Endometrial microvascular endothelial cells (primary cell): ENCODE measurements around the gene SCIN. TPM values are rescaled to one million over a fixed set of nuclear protein-coding genes. Genes with fewer than 3 reads are reported as not detected.

Experiments
- in situ Hi-C: cut with HindIII; loops from 2 replicates; pipeline ENCODE4 v1.10.0; 2017; ENCODE audit warnings: low sequenced_read_pairs, low pct_unique_long_range_greater_than_20kb; ENCODE audit errors: inconsistent ontology term
- total RNA-seq: library from RNA; depleted of rRNA; stranded (reverse); fragments of >200 nt; gene quantifications from one replicate; pipeline ENCODE4 v1.2.3, GENCODE V29; 2015; ENCODE audit errors: inconsistent ontology term

The SCIN gene
- total RNA-seq, 1 donor from 2014 or later: 4.2 TPM

GRCh38 chr7:12596225-12596790 is 25.8 kb downstream of the SCIN start:
- in situ Hi-C loops: no loop called here

GRCh38 chr7:12601302-12601869 is 30.9 kb downstream of the SCIN start:
- in situ Hi-C loops: no loop called here

GRCh38 chr7:12607134-12607533 is 36.6 kb downstream of the SCIN start:
- in situ Hi-C loops: no loop called here

- in situ Hi-C loops: no loop called here
Measured at GRCh38 chr7:12609561-12609960, 39.0 kb downstream of the SCIN start.

GRCh38 chr7:12610899-12611298 is 40.4 kb downstream of the SCIN start:
- in situ Hi-C loops: no loop called here

GRCh38 chr7:12612622-12613021 is 42.1 kb downstream of the SCIN start:
- in situ Hi-C loops: no loop called here

GRCh38 chr7:12619461-12620069 is 49.0 kb downstream of the SCIN start:
- in situ Hi-C loops: no loop called here

- in situ Hi-C loops: no loop called here
Measured at GRCh38 chr7:12620371-12620770, 49.9 kb downstream of the SCIN start.

- in situ Hi-C loops: no loop called here
Measured at GRCh38 chr7:12623223-12623622, 52.7 kb downstream of the SCIN start.

- in situ Hi-C loops: no loop called here
Measured at GRCh38 chr7:12623885-12624498, 53.5 kb downstream of the SCIN start.

GRCh38 chr7:12625836-12626235 is 55.3 kb downstream of the SCIN start:
- in situ Hi-C loops: no loop called here

GRCh38 chr7:12629816-12630512 is 59.4 kb downstream of the SCIN start:
- in situ Hi-C loops: no loop called here

GRCh38 chr7:12630513-12630819 is 59.9 kb downstream of the SCIN start:
- in situ Hi-C loops: no loop called here

GRCh38 chr7:12633582-12633981 is 63.1 kb downstream of the SCIN start:
- in situ Hi-C loops: no loop called here

GRCh38 chr7:12635830-12636229 is 65.3 kb downstream of the SCIN start:
- in situ Hi-C loops: no loop called here

GRCh38 chr7:12637328-12637727 is 66.8 kb downstream of the SCIN start:
- in situ Hi-C loops: no loop called here

- in situ Hi-C loops: no loop called here
Measured at GRCh38 chr7:12637819-12638592, 67.5 kb downstream of the SCIN start.

- in situ Hi-C loops: no loop called here
Measured at GRCh38 chr7:12638851-12639456, 68.4 kb downstream of the SCIN start.
